OCI-M1 (cell line): ENCODE measurements around the gene LRMDA.
A peak's percentile ranks its signal among the peaks of the same experiment; 100 is the strongest.

ENCODE experiments used
- DNase-seq: peaks from one replicate; lab custom pipeline; 2025; lab: John Stamatoyannopoulos, UW

The LRMDA gene

DNA sequence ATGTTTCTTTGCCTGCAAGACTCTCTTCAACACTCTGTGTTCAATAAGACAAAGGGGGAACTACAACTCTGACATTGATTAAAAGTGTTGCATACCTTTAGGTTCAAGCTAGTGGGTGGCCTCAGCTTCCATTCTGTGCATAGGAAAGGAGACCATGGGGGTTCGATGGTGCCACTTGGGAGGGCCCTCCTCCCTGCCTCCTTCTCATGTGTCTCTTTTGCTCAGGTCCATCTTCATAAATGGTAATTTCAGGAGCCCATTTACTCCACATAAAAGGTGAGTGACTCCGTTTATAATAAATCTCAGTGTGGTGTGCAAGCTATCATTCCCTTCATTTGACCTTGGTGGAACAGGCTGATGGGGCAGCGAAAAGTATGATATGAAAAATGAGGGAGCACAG is 285.1 kb downstream of the LRMDA start:
- DNase-seq: no peak

DNA sequence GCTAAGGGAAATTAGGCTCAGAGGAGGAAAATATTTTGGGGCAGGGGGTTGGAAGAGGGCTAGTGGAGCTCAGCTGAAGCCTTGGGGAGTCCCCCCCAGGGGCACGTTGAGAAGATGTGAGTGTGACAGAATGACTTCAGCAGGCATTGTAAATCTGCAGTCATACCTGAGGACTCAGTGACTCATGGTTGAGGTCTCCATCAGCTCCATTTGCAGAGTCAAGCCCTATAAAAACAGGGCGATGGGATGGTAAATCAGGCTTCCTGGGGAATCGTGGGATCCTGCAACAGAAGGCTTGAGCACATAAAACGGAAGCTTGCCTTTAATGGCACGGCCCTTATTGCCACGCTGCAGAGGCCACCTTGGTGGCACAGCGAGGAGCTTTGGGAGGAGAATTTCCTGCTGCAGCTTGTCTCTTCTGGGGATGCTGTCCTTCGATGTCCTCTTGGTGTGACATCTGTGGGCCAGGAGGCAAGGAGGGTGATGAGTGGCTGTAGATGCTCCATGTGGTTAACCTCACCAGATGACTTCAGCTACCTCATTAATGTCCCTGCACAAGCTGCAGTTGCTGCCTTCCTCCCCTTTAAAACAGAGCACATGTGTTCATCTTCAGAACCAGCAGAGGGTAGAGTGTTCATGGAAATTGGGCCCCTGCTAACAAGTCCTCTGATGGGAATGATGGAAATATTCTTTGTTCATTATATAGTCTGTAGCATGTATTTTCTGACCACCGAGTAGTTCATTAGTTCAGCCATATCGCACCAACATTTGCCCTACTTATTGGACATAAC is 285.9 kb downstream of the LRMDA start:
- DNase-seq: peak; percentile 3

DNA sequence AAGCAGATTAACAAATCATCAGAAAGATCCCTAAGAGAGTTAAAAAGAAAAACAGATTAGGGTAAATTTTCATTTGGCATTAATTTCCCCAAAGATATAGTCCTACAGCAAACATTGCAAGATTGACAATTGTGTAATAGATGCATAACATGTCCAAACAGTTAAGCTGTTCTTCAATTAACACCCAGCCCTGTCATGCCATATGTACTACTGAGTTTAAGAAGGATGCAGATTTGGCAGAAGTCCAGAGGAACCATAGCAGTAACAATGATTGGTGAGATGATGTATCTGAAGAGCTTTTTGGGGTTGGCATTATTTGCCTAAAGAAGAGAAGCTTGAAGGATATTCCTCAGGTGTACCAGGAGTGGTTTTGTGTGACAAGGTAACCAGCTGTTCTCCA is 287.6 kb downstream of the LRMDA start:
- no peak for DNase-seq

DNA sequence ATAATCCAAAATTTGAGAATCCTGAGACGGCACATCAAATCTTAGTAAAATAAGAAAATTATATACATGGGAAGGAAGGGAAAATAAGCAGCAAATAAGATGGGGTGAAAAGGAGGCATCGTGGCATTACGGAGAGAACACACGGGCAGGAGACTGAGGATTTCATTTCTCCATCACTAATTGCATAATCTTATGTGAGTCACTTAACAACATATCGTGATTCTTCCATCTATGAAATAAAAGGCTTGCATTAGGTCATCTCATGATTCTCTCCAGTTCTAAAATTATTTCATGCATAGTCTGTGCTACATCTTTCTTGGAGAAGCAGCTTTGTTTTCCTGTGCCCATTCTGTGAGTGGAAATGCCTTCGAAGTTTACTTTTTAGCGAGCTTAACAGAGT is 288.7 kb downstream of the LRMDA start:
- DNase-seq: peak; percentile 6

DNA sequence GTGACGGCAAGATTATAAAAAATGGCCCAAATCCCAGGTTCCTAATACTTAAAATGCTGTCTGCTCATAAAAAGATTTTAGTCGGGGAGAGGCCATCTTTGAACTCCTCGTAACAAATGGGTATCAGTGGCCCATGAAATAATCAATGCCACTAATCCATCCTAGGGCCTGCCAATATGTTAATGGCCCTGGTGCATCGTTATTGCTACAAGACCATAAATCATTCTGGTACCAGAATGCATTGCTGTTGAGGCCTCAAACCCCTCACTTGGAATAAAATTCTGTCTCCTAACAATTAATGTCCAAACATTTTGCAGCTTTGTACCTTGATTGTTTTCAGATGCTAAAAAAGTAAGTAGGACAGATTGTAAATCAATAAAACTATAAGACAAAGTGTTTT is 290.6 kb downstream of the LRMDA start:
- no peak for DNase-seq

DNA sequence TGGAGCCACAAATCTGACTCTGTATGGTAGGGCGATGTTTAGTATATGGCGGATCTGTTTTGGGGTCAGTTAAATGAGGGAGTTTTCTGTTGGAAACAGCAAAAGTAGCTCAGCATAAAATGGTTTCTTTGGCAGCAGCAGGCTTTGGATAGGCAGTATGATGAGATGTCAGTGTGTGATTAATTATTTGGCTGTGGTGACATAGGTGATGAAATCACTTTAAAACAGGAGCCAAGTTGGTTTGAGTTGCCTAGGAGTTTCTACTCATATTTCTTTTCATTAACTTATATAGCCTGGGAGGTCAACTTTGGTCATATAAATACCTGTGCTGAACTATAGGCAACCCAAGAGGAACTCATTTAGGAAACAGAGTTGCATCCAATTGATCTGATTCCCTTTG is 291.2 kb downstream of the LRMDA start:
- no peak for DNase-seq

DNA sequence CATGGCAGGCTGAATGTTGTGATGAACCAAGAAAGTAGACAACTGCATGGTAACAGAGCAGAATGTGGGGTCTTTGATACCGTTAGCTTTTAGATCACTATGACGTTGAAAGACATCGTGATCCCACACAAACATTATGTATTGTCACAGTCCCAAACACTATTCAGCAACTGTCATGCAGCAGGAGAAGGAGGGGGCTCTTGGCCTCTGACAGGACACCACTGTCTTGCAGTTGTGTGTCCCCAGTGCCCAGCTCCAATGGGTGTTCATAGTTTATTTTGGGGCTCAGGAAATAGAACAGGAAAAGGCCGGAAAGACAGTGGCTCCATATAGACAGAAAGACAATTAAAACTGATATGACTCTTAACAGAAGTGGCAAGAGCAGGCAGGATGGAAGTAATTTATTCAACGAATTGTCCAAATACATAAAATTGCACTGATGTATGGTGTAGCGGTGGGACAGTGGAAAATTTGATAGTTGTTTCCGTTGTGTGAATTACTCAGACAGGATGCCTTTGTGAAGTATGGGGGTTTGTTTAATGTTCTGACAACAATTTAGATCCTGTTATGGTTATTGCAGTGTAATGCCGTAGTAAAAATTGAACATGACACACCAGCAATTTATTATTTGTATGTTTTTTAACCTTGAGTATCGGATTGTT is 292.0 kb downstream of the LRMDA start:
- no peak for DNase-seq

DNA sequence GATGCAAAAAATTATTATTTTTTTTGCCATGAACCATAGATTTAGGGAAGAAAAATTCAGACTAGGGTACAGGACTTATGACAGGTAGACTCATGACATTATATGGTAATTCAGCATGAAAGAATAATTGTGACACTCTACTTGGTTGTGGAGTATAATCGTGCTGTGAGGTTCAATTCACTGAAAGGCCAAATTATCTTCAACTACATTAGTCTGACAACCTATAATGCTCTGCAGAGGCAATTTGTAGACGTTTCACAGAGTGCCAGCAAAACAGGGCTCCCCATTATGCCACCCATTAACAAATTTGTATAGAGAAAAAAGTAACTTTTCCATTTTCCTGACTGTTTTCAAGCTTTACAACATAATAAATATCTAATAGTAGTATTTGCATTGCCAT is 292.6 kb downstream of the LRMDA start:
- no peak for DNase-seq

DNA sequence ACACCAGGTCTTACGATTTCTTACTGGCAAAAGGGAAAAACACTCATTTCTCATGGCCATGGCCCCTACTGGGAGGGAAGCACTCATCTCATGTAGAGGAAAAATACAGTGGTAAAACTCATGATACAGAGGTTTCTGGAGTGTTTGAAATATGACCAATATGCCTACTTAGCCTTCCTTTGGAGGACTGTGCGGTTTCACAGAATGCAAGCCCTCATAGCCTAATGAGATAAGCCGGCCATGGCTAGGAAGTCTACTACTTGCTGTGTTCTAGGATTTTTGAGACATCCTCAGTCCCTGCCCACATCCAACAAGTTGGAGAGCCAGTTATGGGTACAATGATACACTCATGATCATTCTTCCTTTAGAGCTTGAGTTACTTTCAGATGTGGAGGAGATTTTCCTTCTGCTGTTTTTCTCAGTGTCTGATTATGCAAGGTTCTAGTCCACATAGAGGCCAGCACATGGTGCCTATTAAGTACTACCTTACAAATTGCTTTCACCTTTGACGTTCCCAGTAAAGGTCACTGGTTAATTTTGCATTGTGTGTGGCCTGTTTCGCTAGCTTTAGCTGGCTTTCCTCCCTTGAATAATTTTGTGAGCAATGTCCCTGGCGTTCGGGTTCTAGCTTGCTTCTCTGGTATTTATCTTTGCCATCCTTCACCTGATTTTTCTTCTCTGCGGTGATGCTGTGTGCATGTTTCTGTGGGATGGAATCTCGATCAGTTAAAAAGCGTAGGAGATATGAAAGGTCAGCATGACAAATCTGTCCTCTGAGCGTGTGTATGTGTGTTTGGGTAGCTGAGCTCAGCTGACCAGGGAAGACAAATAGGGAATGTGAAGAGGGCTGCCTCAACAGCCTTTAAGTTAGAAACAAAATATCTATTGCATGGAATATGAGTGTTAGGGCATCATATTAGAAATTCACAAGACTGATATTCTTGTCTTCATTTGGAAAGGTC is 295.4 kb downstream of the LRMDA start:
- DNase-seq: no peak

DNA sequence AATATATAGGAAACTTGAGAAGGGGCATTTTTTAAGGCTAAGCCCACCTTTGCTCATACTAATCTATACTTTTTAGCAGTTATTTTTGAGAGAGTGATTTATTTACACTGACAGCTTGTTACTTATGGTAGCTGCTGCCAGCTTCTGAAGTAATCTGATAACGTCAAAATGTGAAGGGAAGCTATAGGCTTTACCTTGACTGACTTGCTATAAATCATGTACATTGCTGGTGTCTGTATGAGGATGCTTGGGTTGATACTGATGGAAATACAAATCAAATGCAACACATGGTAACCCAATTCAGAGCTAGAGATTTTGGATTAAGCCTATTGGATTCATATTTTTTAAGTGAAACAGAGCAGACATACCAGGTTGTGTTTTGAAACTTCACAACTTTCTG is 299.4 kb downstream of the LRMDA start:
- no peak for DNase-seq

DNA sequence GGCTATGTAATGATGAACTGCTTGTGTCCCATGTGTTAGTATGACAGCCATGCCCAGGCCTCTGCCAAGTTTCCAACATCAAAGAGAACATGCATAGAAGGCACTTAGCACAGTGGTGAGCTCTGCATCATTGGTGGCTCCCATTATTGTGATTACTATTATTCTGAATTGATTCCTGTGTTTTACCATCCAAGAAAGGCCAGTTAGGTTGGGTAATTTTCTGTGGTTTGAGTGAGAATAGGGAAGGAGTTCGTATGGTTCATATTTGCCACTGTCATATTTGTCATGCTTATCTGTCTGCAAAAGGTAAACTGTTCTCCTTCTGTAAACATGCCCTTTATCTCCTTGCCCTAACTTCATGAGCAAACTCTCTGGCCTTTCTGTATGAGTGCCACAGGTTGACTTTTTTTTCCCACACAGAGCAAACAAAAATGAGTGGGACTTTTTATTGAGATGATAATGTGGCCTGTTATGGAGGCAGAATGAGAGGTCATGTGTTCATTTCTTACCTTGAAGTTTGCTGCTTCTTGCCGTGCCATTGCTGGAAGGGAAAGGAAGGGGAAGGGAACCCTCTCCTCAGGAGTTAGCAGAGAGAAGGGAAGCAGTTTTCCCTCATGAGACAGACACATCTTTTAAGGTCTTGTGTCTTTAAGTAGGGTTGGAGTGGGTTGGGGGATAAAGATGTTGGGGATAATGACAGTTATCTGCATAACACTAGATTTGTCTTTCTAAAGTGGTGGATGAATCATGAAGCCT is 301.9 kb downstream of the LRMDA start:
- DNase-seq: no peak

DNA sequence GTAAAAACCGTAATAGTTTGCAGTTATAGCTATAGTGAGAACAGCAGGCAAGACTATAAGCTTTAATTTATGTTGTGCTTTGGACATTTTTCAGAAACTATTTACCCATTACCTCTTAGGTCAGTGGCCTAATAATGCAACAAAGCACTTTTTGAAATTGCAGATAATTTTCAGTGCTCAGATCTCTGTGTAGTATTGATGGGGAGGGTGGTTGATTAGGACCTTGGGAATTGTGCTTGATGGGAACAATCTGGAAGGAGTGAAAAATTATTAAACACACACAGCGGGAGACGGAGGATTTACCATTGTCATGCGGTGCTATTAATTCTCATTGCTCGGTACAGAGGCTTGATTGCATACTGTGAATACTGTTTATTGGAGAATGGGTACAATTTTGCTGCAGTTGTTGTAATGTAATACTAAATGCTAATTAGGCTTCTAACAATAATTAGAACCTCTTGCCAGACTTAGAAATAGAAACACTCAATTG is 304.8 kb downstream of the LRMDA start:
- DNase-seq: no peak

DNA sequence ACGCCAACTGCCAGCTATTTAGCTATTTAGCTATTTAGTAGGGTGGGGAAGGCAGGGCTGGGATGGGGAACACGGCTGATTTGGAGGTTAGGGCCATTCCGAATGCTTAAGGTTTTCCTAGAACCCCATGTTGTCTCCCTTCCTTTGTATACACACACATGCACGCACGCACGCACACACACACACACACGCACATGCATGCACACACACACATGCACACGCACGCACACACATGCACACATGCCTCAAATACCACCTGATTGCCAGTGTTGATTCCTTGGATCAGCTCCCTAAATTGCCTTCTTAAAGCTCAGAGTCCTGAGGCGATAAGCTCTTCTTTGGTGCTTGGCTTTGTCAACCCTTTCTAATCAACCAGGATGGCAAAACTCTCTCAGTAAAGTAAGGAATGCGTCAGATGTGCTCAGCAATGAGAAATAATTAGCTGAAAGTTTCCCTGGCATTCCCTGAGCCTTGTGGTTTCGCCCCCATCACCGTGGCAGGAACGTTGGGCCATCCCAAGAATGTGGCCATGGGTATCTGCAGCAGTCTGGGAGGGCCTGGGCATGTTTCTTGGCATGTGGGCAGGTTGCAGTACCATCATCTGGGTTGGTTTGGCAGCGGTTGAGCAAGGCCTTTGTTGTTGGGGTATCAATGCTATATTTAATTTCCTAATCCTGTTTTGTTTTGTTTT is 305.6 kb downstream of the LRMDA start:
- DNase-seq: no peak

DNA sequence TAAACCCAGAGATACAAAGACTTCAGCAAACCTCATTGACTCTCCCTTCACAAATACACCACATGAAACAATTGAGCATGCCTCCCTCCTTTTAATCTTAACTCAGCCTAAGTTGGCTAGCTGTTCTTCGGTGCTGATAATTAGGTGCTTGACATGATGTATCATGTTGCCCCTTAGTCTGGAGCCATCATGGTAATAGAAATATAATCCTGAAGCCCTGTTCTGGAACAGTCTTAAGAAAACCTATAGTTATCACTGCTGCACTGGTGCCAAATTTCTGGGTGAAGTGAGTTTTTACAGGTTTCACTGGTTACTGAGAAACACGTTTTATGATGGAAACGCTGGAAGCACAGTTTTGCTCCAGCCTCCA is 306.1 kb downstream of the LRMDA start:
- DNase-seq: no peak

DNA sequence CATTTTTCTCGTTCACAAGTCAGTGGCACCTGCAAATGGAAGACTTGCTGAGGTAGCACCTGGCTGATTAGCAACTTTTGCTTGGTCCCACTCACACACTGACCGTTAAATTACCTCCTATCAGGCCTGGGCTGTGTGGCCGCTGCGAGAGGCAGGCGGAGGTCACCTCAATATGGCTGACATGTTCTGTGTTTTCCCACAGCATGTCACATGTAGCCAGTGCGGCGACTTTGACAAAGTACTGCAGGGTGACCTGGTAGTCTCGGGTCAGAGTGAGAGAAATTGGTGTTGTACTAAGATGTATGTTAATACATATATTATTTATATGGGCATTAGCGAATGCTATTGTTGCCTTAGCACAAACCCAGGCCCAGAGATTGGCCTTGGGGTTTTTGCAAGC is 307.5 kb downstream of the LRMDA start:
- no peak for DNase-seq

DNA sequence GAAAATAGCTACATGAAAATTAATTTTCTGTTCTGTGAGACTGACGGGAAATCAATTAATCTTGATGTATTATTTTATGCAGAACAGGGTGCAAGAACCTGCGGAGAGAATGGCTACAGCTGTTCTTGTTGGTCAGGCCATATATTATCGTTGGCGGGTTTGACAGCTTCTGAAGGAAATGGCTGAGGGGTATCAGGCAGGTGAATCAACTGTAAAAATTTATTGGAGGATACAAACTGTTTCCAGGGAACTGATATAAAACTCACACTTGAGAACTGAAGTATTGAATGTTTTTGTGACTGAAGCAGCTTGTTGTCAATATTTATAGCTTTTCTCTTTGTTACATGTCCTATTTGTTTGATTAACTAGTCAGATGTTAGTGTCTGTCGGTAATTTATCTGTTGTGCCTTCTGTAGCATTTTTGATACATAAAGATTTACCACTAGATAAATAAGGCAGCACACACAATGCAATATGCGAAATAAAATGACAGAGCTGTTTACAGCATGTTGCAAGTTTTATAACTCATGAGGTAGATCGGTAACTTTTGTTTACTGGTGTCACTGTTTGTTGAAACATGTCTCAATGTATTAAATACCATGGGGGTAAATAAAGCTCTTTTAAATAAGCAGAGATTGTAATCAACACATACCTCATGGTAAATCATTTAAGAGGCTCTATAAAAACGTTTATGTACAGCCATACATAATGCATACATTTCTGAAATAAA is 308.2 kb downstream of the LRMDA start:
- DNase-seq: no peak

DNA sequence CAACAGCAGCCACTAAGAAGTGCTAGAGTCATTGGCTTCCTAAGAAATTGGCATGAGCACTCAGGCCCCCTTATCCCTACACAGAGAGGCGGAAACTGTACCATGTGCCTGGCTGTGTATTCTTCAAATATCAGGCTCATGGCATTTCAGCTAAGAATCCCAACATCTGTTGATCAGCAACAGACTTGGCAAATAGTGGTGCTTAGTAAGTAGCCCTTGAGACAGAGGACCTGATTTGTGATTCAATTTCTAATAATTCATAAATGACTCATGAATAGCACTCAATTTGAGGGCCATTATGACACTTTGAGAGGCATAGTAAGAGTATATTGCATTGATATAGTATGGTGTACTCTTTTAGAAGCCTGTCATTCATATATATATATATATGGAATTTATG is 309.1 kb downstream of the LRMDA start:
- DNase-seq: no peak

DNA sequence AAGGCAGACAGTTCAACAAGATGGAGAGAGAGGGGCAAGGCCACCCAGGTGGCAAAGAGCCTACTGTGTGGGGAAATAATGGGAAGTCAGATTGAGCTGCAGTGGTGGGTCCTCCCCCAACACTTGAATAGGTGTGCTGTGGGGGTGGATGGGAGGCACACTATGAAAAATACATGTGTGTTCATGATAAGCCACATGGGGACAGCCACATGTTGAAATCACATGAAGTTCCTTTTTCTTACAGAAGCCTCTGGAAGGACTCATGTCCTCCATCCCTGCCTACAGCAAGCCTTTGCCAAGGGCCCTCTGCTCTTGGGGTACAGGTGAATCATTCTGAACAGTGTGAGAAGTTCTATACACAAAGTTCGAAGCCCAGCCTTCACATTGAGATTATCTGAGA is 310.9 kb downstream of the LRMDA start:
- DNase-seq: no peak

DNA sequence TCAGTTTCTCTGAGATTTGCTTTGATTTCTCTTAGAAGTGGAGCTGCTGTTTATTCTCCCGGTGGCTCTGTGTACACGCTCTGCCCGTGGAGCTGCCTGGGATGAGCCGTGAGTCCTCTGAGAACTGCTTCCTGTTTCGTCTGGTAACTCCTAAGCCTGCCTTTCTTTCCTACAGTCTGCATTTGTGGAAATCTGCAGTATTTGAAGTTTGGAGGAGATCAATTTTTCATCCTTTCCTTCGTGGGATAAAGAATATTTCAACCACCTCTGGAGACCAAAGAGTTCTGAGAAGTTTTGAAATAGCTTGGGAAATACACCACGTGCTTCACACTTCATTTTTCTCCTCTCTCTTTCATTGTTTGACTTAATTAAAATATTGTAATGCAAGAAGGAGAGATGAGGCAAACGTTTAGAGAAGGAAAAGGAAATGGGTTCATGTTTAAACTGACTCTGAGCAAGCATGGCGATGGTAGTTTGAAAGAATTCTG is 311.9 kb downstream of the LRMDA start:
- no peak for DNase-seq

DNA sequence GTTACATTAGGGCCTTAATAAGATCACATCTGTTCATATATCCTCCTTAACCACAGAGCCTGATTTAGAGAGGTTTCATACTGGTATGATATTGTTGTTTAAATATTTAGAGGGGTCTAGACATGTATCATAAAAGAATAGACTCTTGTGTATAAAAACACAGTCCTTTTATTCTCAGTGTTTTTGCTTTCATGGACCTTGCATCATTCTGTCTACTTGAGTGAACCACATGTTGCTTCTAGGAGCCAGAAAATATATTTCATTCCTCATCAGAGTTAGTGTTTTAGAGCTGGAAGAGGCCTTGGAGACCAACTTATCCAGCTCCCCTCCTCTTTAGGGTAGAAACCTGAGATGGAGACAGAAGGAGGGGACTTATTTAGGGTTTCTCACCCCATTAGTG is 312.8 kb downstream of the LRMDA start:
- no peak for DNase-seq
